HG03097 (cell line): Measurements from ENCODE around the gene CTNNA3.

Experiments used
- ATAC-seq: cut with Tn5 transposase; IDR thresholded peaks from one replicate; pipeline ENCODE4 v1.9.1; 2021; ENCODE audit not compliant: unreplicated experiment, low FRiP score

Gene CTNNA3

GRCh38 chr10:65940105-65940504 lies 1755.9 kb downstream of the CTNNA3 start:
- no peak for ATAC-seq

DNA sequence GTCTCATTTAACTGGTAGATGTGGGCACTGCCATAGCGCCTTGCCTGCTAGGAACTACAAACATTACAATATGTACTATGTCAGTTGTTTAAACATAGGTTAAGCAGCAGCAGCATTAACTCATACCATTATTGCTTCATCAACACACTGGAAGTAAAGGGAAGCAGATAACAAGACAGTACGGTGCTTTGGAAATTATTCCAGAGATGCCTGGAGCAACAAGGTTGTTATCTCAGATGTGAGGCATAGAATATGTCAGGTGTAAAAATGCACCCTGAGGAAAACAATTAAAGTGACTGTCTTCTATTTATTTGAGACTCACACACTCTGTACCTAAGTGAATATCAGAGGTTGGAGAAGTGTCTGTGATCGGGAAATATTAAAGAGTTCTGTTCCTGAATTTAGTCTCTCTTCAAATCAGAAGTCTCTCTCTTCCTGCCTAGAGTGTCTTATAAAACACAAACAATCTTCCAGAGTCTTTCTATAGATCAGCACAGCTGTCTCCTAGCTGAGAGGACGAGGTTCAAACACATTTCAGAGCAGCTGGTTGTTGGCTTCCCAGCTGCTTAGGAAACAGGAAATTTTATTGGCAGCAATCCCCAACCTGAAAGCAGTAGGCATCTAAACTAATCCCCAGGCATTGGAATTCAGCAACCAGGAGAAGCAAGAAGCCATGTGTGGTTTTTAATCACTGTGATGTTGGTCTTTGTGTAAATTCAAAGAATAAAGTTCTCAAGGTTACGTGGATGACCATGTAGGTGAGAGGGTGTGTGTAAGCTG lies 1764.5 kb downstream of the CTNNA3 start:
- no peak for ATAC-seq

DNA sequence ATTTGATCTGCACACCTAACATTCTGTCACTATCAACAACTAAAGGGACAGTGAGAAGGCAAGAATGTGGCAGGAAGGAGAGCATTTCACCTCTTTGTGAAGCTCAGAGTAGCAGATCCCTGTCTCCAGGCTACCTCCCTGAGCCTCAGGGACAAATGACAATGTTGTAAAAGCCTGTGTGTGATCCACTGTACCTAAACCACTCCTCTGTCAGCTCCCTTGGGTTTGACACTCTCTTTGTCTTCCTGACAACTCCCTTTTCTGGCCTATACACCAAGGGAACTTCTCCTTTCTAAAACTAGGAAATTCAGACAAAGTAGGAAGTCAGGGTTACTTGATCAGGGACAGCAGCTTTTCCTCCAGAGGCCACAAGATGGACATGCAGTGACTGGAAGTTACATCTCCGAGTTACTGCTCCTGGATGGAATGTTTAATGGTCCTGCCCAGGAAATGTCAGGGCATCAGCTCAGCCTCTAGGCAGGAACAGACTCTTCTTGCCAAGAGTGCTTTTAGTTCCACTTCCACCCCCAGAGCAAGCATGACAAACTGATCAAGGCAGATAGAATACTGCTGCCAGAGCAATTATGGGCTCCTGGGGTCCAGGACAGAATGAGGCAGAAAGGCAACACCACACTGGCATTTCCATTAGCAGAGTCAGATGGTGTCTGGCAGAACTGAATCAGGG lies 1784.7 kb downstream of the CTNNA3 start:
- ATAC-seq = no peak

DNA sequence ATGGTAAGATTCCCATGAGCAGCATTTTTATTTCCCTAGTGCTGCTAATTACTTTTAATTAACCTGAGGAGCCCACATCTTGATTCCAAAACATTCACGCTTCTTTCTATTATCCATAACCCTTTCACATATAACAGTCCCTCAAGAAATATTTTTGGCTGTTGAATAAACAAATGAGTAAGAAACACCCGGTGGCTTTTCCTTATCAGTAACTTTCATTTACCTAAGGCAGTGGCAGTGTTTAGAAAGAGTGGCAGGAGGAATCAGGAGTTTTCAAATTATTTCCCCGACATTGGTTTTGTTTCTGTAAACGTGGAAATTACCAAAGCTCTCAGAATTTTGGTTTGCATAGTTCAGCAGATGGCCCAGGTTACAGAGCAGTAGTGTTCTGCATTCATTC lies 1785.8 kb downstream of the CTNNA3 start:
- ATAC-seq = no peak

GRCh38 chr10:65907199-65907712 lies 1788.7 kb downstream of the CTNNA3 start:
- no peak for ATAC-seq

DNA sequence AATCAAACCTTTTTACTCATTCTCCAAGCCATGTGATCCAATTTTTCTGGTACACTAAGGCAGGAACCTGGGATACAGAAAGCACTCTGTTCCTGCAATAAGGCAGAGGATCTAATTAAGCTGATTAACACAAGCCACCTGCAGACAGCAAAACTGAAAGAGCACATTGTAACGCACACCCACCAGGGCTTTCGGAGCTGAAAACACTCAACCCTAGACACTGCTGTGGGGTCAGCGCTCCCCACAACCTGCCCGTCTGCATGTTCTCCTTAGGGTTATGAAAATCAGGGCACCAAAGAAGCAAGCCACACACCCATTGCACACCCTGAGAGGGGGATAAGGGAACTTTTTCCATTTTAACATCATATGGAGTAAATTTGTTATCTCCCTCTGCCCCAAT lies 1792.4 kb downstream of the CTNNA3 start:
- no peak for ATAC-seq

DNA sequence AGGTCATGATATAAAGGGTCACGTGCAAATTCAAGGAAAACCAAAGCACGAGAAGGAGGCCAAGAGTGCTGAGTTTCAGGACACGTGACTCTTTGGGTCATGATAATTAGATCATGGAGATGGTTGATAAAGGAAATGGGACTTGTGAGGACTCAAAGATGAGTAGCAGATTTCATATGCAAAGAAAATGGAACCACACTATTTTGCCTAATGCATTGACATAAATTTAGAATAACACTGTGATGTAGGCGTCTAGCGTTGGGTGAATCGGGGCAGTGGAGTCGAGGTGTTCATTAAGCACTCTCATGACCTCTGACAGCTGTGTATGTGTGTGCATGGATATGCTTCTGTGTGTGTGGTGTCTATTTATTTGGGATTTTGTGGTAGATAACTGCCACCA lies 1795.7 kb downstream of the CTNNA3 start:
- ATAC-seq = no peak

GRCh38 chr10:65898055-65898454 lies 1797.9 kb downstream of the CTNNA3 start:
- no peak for ATAC-seq

- no peak for ATAC-seq
Measured at GRCh38 chr10:65894961-65895360, 1801.0 kb downstream of the CTNNA3 start.

GRCh38 chr10:65894379-65894778 lies 1801.6 kb downstream of the CTNNA3 start:
- ATAC-seq = no peak

DNA sequence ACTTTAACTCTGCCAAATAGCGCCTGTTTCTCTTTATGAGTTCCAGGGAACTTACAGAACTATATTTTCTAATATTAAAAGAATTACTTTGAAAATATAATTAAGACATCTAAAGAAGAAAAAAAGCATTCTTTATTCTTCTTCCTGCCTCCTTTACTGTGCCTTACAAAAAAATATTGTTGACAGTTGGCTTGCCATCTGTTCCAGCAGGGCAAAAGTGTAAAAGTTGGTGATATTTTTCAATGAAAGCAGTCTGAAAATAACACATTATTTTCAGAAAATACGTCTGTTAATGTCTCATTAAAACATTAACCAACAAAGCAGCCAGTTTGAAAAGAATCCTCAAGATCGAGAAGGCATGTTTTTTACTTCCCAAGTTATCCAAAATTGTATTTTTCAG lies 1802.3 kb downstream of the CTNNA3 start:
- no peak for ATAC-seq

DNA sequence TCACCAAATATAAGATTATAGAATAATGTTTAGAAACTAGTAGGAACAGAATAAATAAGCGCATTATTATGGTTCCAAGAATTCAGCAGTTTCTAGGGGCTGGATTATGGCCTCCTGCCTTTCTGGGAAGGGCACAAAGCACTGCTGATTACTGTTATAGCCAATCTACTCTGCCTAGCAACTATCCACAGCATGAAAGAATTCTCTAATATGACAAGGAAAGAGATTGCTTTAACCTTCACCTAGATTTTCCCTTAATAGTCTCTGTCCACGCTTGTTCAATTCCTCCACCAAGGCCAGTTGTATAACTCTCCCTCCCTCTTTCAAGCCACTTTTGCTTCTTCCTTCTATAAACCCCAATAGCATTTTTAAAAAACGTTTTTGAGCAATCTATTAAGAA lies 1803.7 kb downstream of the CTNNA3 start:
- ATAC-seq = no peak

GRCh38 chr10:65891073-65891981 lies 1804.7 kb downstream of the CTNNA3 start:
- ATAC-seq = no peak

DNA sequence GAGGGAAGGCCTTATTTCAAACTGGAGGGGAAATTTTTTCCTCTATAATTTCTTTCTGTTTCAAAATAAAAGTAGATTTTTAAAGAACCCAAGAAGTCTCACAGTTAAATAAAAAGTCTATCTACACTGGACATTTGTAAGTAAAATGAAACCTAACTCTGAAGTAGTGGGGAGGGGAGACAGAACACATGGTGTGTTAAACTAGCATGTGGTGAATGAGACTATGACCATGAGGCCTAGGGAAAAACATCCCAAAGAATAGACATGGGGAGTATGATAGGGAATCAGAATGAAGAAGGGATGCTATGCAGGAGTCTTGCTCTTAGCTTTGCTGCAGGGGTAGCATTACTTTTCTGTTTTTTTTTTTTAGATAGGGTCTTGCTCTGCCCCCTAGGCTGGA lies 1831.5 kb downstream of the CTNNA3 start:
- no peak for ATAC-seq

GRCh38 chr10:65864036-65864435 lies 1832.0 kb downstream of the CTNNA3 start:
- ATAC-seq = no peak
